Stimulated activated CD8-positive, alpha-beta memory T cell treated with anti-CD3 and anti-CD28 coated beads, Interleukin-2, amount 100 ng/mL, for 1 hour (primary cell): ENCODE measurements around the gene IL32.
"Not testable (repeated sequence)": the region's sequence is repeated elsewhere in the genome, so short reads cannot be mapped to it uniquely, and the experiment has no call there.

Source experiments
- DNase-seq, 2 donors: peaks; one replicate each; pipeline ENCODE4 v3.0.0-alpha.2; 2020; ENCODE audit warnings: low read depth in 2 of 2

IL32 gene

DNA sequence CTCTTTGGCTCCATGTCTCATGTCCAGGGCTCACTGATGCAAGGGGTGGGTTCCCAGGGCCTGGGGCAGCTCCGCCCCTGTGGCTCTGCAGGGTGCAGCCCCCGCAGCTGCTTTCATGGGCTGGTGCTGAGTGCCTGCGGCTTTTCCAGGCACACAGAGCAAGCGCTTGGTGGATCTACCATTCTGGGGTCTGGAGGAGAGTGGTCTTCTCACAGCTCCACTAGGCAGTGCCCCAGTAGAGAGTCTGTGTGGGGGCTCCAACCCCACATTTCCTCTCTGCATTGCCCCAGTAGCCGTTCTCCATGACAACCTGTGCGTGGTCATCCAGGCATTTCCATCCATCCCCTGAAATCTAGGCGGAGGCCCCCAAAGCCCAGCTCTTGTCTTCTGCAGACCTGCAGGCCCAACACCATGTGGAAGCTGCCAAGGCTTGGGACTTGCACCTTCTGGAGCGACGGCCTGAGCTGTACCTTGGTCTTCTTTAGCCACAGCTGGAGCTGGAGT is 5.2 kb downstream of the IL32 start:
- DNase-seq: no peak

DNA sequence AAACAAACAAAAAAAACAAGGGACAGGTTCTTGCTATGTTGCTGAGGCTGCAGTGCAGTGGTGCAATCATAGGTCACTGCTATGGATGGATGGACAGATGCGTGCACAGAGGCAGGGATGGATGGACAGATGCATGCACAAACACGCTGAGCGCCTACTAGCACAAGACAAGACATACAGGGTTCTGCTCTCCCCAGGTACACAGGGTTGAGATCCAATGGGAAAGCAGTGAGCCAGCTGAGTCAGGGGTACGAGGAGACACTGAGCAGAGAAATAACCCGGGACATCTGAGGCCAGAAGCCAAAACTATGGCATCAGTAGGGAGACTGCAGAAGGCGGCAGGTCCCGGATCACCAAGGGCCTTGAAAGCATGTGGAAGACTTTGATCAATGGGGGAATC is 6.2 kb downstream of the IL32 start:
- DNase-seq: no peak

DNA sequence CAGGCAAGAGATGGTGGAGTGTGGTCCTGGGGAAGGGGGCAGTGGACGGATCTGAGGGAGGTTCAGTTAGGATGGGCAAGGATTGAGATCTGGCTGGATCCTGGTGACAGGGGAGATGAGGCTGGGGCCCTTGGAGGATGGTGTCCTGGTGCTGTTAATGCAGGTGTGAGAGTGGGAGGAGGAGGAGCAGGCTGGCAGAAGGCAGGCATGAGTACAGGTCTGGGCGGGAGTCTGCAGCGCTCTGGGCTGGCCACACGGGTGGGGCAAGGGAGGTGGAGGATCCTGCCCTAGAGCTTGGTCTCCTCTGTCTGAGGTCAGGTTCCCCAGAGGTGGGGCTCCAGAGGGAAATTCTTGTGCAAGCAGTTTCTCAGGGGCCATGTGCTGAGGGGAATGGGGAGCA is 6.7 kb downstream of the IL32 start:
- DNase-seq: not testable (repeated sequence)

DNA sequence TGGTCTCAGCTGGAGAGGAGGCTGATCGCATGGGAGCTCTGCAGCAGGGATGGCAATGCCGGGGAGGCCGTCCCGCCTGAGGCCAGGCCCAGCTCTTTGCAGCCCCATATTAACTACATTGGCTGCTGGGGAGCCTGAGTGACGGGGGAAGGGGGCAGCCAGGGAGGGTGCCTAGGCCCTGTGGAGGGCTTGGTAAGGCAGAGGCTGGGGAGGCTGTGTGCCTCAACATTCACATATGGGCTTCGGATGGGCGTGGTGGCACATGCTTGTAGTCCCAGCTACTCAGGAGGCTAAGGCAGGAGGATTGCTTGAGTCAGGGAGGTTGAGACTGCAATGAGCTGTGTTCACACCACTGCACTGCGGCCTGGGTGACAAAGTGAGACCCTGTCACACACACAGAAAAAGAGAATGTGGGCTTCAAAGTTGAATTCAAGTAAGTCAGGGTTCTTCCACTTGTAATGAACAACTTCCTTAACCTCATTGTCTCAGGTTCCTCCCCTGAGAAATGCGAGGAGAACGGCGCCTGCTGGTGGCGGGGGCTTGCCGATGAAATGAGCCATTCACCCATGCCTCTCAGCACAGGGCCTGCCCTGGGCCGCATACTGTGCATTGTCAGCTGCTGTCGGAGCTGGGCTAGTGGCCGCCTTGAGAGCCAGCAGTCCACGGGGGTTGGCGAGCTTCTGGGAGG is 7.3 kb downstream of the IL32 start:
- not testable (repeated sequence) for DNase-seq

DNA sequence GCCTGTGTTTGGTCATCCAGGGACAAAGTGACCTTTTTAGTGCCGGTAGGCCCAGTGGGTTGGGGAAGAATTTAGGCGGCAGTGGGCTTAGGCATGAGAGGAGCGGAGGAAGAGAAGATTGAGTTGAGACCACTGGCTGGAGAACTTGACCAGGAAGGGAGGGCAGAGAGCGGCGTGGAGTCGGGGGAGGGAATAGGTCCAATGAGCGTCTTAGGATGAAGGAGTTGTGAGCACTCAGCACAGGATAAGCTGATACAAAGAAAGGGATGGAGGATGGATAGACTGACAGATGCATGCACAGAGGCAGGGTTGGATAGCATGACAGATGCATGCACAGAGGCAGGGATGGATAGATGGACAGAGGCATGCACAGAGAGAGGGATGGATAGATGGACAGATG is 8.0 kb downstream of the IL32 start:
- no peak for DNase-seq

DNA sequence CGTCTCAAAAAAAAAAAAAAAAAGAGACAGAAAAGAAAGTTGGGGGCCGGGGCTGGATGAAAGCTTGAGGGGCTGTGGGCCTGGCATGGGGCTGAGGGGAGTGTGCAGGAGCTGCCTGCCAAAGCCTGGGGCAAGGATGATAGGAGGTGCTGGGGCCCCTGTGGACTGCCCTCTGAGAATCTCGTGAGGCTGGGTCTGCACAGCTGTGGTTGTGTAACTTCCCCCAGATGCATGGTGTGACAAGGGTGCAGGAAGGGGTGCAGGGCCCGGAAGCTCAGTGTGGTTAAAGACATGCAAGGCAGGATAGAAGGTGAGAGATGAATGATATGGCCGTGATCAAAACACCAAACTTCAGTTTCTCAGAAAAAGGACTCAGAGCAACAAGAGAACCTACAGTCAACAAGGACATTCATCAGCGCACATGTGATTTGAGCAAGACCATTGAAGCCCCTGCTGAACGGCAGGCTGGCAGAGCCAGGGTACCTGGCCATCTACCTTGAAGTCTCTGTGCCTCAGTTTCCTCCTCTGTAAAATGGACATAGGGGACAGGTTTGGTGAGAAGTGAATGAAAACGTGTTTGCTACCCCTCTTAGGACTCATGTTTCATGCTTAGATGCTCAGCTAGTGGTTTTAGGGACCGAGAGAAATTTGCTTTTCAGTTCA is 9.6 kb downstream of the IL32 start:
- peak; percentile 58 to 61 for DNase-seq

DNA sequence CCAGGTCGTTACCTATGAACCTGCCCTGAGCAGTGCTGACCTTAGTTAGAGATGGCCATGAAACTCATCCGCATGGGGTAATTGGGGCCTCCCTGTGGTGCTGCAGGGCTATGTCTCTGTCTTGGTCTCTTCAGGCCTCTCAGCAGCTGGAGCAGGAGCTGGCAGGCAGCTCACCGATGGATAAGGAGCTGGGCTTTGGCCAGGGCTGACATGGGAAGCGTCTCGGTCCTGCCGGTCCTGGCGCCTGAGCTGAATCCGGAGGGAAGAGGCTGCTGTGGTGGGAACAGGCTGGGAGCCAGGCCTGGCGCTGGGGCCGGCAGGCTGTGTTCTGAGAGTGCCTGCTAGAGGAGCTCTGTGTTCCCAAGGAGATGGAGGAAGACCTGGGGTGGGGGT is 10.1 kb downstream of the IL32 start:
- DNase-seq: no peak

DNA sequence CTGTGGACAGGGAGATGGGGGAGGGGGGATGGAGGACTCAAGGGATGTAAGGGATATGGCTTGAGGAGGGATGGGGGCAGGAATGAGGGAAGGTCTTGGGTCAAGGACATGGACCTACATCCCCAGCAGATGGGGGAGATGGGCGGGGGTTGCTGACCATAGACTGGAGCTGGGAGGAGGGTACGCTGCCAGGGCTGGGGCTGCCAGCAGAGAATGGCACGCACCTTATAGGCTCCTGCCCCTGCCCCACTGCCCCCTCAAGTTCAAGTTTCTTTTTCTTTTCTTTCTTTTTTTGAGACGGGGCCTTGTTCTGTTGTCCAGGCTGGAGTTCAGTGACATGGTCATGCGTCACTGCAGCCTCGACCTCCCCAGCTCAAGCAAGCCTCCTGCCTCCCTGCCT is 10.5 kb downstream of the IL32 start:
- DNase-seq: not testable (repeated sequence)

DNA sequence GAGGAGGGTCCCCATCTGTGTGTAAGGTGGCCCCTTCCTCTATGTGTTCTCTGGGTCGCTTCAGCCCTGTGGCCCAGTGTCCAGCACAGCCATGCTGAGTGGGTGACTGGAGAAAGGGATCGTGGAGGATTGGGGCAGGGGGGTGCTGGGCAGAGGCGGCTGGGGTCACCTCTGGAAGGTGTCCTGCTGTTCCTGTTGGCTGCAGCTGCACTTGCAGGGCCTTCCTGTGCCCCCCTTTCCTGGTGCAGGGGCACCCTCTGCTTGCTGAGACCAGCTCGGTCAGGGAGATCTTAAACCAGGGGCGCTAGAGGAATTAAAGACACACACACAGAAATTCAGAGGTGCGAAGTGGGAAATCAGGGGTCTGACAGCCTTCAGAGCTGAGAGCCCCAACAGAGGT is 11.1 kb downstream of the IL32 start:
- DNase-seq: no peak

DNA sequence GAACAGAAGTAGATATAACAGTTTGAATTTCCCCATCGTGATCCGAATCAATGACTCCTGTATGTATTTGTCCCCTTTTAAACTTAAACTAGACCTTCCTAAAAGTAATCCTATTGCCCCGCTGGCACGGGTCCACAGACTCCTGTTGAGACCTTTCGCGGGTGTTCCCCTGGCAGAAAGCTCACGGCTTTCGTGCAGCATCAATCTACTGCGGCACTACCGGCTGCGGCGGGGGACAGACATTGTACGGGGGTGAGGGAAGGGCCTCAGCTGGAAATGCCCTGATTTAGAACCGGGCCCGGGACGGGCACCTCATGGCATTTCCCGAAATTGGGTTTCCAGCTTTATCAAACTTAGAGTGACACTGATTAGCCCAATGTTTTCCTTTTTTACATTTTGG is 14.6 kb downstream of the IL32 start:
- no peak for DNase-seq

DNA sequence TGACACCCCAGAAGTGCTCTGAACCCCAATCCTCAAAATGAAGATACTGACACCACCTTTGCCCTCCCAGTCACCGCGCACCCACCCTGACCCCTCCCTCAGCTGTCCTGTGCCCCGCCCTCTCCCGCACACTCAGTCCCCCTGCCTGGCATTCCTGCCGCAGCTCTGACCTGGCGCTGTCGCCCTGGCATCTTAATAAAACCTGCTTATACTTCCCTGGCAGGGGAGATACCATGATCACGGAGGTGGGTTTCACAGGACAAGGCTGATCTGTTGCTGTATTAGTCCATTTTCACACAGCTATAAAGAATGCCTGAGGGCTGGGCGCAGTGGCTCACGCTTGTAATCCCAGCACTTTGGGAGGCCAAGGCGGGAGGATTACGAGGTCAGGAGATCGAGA is 16.5 kb downstream of the IL32 start:
- DNase-seq: not testable (repeated sequence)

DNA sequence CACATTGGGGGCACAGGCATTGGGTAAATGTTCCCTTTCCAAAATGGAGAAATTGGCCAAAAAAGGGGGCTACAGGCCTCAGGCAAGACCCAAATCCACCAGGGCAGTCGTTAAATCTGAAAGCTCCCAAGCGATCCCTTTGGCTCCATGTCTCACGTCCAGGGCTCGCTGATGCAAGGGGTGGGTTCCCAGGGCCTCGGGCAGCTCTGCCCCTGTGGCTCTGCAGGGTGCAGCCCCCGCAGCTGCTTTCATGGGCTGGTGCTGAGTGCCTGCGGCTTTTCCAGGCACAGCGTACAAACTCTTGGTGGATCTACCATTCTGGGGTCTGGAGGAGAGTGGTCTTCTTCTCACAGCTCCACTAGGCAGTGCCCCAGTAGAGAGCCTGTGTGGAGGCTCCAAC is 18.0 kb downstream of the IL32 start:
- DNase-seq: not testable (repeated sequence)

DNA sequence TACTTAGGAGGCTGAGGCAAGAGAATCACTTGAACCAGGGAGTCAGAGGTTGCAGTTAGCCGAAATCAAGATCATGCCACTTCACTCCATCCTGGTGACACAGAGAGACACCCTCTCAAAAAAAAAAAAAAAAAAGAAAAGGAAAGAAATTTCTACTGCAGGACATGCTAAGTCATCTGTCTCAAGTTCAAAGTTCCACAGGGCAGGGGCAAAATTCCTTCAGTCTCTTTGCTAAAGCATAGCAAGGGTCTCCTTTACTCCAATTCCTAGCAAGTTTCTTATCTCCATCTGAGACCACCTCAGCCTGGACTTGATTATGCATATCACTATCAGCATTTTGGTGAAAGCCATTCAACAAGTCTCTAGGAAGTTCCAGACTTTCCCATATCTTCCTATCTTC is 19.1 kb downstream of the IL32 start:
- DNase-seq: no peak

DNA sequence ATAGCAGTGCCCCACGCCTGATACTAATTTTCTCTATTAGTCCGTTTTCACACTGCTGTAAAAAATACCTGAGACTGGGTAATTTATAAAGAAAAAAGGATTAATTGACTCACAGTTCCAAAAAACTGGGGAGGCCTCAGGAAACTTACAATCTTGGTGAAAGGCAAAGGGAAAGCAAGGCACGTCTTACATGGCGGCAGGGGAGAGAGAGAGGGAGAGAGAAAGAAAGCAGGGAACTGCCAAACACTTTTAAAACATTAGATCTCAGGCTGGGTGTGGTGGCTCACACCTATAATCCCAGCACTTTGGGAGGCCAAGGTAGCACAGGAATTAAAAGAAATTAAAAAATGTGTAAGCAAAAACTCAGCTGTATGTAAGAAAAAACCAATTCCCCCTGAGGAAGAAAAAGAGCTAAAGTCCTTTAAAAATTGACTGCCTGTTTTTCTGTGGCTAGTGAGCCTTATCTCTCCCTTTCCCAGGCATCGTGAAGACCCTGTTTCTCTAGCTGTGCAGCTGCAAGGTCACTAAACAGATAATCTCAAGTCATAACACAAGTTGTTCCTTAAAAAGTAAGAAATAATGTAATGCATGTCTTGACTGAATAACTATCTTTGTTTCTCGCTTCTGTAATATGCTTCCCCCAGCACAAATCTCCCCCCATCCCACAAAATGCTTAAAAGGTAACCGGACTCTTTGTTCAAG is 19.7 kb downstream of the IL32 start:
- DNase-seq: no peak

DNA sequence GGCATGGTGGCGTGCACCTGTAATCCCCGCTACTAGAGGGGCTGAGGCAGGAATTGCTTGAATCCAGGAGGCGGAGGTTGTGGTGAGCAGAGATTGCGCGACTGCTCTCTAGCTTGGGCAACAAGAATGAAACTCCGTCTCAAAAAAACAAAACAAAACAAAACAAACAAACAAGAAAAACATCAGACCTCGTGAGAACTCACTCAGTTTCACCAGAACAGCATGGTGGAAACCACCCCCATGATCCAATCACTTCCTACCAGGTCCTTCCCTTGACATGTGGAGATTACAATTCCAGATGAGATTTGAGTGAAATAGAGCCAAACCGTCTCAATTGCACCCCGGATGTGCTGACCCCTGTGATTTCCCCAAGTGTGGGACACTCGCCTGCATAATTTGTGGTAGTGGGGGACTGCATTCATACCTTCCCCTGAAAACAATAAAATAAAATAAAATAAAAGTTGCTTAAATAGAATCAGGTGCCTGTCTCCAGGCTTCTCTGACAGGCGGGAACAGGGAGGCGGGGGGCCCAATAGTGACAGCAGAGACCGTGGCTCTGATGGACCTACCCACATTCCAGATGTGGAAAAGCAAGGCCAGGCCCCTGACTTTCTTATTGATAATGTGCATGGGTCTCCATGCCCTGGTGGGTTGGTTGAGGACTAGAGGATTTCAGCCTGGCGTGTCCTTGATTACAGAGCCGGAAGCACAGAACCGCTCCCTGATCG is 20.6 kb downstream of the IL32 start:
- no peak for DNase-seq

DNA sequence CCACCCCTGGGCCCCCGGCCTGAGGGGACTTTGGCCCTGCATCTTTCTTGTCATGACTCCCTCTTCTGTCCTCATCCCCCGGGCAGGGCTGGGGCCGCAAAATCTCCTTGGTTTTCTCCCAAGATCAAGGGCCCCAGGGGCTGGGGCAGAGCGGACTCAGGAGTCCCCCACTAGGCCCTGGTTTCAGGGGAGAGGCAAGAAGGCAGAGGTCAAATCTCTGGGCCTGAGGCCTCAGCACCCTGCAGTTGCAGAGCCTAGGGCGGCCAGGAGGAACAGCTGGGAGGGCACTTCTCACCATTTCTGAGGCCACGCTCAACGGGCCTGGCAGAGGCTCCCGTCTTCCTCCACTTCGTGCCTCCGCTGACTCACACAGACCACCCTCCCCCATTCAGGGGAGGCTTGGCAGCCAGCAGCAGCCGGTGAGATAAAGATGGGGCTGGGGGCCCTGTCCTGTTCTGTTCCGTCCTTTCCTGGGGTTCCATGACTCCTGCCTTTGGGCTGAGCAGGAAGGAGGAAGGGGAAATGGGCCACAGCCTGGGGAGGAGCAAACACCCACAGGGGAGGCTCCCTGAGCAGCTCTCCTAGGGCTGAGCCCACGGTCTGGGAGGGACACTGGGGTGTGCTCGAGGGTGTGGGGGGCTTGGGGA is 21.3 kb downstream of the IL32 start:
- DNase-seq: no peak

DNA sequence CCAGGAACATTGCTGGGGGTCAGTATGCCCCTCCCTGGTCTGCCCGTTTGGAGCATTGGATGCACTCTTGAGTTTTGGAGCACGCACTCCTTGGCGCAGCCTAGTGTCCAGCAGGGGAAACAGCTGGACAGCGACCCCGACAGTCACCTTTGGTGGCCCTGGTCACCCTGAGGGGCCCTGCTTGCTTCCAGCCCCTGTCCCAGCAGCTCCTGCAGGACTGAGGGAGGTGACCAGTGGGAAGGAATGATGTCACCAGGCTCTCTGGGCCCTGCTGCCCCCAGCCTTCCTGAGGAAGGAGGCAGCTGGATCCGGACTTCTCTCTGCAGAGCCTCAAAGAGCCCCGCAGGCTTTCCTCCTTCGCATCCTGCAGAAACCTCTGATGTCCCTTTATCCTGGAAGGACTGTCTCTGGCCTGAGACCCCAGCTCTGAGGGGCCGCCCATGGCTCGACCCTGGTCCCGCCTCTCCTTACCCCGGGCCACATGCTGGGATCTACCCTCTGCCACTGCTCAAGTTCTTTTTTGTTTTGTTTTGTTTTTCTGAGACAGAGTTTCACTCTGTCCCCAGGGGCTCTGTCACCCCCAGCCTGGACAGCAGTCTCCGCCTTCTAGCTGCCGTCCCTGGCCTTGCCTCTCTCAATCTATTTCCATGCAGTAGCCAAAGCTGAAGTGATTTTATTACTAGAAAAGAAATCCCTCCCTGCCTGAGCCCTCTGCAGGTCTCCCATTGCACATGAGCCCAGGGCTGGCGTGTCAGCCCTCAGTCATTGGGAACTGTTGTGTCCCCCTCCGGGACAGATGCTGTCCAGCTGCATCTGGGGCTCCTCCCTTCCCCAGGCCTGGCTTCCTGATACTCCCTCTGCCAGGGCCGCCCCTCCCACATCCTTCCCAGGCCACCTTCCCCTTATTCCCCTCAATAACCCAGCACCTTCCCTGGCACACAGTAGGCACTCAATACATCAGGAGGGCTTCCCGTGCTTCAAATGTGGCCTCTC is 22.1 kb downstream of the IL32 start:
- DNase-seq: no peak

DNA sequence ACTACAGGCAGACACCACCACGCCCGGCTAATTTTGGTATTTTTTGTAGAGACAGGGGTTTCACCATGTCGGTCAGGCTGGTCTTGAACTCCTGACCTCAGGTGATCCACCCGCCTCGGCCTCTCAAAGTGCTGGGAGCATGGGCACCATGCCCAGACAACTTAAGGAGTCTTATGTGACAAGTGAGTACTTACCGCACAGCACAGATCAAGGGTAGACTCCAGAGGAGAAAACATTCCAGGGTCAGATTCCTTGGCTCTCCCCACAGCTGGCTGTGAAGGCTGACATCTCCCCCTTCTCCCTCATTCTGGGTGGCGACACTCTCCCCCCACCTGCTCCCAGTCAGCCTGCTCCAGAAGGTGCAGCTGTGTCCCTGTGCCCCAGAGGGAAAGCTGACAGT is 23.0 kb downstream of the IL32 start:
- DNase-seq: no peak

DNA sequence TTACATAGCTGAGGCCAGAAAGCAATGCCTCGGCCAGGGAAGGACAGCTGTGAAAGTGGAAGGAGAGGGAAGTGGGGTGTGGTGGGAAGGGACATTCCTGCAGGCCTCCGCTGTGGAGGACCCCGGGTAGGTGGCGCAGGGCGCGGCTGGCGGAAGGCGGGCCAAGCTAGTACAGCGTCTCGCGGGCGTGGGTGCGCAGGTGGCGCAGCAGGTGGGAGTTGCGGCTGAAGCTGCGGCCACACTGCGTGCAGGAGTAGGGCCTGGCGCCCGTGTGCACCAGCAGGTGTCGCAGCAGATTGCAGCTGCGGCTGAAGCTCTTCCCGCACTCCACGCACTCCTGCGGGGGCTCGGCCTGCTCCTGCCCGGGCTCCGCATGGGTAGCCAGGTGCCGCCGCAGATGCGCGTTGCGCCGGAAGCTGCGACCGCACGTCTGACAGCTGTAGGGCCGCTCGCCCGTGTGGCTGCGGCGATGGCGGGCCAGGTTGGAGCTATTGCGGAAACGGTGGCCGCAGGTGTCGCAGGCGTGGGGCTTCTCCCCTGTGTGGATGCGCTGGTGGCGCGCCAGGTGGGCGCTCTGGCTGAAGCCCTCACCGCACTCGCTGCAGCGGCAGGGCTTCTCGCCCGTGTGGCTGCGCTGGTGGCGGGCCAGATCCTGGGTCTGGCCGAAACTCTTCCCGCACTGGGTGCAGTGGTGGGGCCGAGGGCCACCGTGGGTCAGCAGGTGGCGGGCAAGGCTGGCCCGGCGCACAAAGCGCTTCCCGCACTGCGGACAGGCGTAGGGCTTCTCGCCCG is 23.7 kb downstream of the IL32 start:
- DNase-seq: no peak
